Muscle layer of colon (tissue), 2 donors: ENCODE measurements around the gene MAPK8IP1.

Source experiments
- H3K27ac ChIP-seq: one replicate; pipeline ENCODE4 v1.7.0; 2013; ENCODE audit warnings: low read depth, mild to moderate bottlenecking, low read length, moderate library complexity
- H3K27me3 ChIP-seq, 2 donors: one replicate each; pipeline ENCODE4 v1.7.0; 2013; ENCODE audit warnings: low read length in 2 of 2, mild to moderate bottlenecking in 2 of 2; ENCODE audit not compliant: insufficient read depth in 2 of 2, control insufficient read depth in 1 of 2
- H3K36me3 ChIP-seq: one replicate; pipeline ENCODE4 v1.7.0; 2013; ENCODE audit warnings: mild to moderate bottlenecking, low read length; ENCODE audit not compliant: insufficient read depth
- H3K4me1 ChIP-seq: one replicate; pipeline ENCODE4 v1.7.0; 2013; ENCODE audit warnings: mild to moderate bottlenecking, low read length; ENCODE audit not compliant: insufficient read depth
- H3K4me3 ChIP-seq, 2 donors: one replicate each; pipeline ENCODE4 v1.7.0; 2013; ENCODE audit warnings: low read length in 2 of 2, low read depth in 1 of 2, mild to moderate bottlenecking in 1 of 2, moderate library complexity in 1 of 2
- H3K9ac ChIP-seq: one replicate; pipeline ENCODE4 v1.7.0; 2013; ENCODE audit warnings: low read length
- H3K9me3 ChIP-seq: one replicate; pipeline ENCODE4 v1.7.0; 2013; ENCODE audit warnings: mild to moderate bottlenecking, low read length
- donor health status: abdominal sarcoma.
- donor health status: Adenocarcinoma of cecum.

MAPK8IP1 gene

DNA sequence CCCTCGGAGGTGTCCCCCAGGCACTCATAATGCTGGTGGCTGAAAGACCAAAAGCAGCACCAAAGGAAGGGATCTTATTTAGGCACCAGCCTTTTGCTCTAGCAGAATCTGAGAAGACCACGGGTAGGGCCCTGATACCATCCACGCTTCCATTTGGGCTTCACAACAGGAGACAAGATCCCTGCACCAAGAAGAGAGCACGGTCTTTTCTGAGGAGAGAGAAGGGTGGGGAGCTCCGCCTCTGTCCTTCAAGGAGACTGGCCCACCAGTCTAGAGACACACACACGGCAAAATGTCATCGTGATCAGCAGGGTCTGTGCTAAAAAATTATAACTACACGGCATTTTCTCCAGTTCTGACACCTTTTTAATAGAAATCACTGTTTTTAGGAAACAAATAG lies 46.8 kb downstream of the MAPK8IP1 start:
- Histone ChIP-seq H3K27me3 (no peaks in the 10 kb centered on the region), H3K27ac (no peak overlapping the region), H3K9ac (no peak overlapping the region), H3K36me3 (peaks cover 49% of the 10 kb centered on the region), H3K4me3 (no peak overlapping the region), H3K4me1 (peaks cover 6% of the 10 kb centered on the region), H3K9me3 (no peaks in the 10 kb centered on the region)

DNA sequence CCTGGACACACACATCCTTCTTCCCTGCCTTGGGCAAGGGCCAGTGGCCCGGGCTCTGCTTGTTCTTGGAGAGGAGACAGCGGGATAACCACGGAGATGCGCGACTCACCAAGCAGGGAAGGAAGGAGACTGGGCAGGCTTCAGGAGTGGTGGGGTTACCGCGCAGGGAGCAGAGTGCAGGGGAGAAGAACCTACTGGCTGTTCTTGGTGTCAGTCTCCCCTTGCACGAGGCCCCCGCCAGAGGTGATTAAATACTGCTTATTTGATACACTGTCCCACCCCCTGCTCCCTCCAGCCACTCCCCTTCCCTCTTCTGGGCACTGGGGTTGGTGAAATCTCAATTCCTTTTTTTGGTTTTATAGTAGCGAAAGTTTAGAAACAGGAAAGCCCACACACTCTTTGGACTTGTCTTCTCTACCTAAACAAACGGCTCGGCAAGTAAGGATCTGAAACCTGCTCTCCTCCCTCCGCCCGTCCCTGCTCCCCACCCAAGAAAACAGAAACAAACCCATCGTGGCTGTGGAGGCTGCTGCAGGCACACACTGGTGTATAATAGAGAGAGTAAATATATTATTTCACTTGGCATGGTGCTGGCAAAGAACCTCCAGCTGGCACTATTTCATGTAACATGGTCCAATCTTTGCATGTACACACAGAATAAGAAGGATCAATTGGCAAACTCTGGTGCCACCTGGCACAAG lies 47.8 kb downstream of the MAPK8IP1 start:
- no peak overlapping the region for H3K27ac ChIP-seq
- no peak overlapping the region for H3K9ac ChIP-seq
- no peaks in the 10 kb centered on the region for H3K9me3 ChIP-seq
- peaks cover 6% of the 10 kb centered on the region for H3K4me1 ChIP-seq
- H3K4me3 ChIP-seq = no peak overlapping the region
- H3K36me3 ChIP-seq = peaks cover 57% of the 10 kb centered on the region
- H3K27me3 ChIP-seq = no peaks in the 10 kb centered on the region

DNA sequence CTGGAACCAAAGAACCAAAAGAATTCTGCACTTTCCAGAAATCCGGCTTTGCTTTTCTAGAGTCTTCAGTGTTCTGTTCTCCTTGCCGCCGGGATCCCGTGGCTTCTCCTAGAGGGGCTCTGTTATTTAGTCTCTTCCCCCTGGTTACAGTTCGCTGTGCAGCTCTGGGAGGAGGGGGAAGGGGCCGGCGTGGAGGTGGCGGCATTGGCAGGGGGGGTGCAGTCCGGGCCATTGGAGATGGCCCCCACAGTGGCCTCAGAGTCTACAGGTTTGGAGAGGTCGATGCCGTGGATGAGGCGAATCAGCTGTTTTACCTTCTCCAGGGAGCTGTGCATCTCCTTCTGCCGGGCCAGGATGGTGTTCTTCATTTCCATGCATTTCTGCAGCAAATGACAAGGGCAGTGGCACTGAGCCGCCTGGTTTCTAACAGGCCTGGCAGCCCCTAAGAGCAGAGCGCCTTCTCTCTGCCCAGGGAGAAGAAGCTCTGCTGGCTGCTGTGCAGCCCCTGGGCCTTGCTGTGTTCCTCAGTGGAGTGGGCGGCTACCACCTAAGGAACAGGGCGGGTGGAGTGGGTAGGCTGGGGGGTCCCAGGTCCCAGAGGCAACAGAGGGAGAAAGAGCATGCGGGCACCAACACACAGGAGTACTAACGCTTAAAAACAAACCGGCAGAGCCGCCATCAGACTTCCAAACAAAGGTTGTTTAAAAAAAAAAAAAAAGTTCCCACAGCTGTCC lies 48.6 kb downstream of the MAPK8IP1 start:
- Histone ChIP-seq H3K9ac (no peak overlapping the region), H3K4me1 (peaks cover 6% of the 10 kb centered on the region), H3K4me3 (no peak overlapping the region), H3K27me3 (no peaks in the 10 kb centered on the region), H3K9me3 (no peaks in the 10 kb centered on the region), H3K27ac (no peak overlapping the region), H3K36me3 (peaks cover 60% of the 10 kb centered on the region)

DNA sequence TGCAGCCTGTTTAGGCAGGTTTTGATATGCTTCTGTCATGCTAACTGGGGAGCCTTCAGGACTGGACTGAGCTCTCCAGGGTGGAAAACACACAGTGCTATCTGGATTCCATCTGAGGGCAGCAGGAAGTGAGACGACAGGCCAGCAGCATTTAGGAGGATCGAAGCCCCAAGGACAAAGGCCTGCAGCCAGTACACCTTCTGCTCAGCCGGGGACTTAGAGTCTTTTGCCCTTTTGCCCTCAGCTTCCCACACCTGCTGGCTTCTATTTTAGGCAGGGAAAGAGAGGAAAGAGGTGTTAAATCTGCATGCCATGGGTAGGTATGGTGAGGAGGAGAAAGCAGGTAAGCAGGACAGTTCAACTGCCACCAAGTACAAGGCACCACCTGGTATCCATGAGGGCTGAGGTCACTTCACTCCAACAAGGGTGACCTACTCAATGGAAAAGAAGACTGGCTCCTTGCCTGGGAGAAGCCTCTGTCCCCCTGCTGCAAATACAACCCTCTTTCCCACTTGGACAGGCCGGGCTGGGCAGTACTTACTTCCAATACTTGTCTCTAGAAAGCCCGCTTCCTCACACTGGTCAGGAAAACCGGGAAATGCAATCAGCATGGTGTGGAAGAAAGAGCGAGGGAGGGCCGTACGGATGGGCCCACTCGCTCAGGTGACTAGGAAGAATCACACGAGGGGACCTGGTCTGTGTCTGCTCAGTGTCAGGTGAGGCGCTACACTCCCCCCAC lies 49.3 kb downstream of the MAPK8IP1 start:
- Histone ChIP-seq H3K27me3 (no peaks in the 10 kb centered on the region), H3K4me3 (no peak overlapping the region), H3K4me1 (peaks cover 6% of the 10 kb centered on the region), H3K9ac (no peak overlapping the region), H3K36me3 (peaks cover 60% of the 10 kb centered on the region), H3K27ac (no peak overlapping the region), H3K9me3 (no peaks in the 10 kb centered on the region)

DNA sequence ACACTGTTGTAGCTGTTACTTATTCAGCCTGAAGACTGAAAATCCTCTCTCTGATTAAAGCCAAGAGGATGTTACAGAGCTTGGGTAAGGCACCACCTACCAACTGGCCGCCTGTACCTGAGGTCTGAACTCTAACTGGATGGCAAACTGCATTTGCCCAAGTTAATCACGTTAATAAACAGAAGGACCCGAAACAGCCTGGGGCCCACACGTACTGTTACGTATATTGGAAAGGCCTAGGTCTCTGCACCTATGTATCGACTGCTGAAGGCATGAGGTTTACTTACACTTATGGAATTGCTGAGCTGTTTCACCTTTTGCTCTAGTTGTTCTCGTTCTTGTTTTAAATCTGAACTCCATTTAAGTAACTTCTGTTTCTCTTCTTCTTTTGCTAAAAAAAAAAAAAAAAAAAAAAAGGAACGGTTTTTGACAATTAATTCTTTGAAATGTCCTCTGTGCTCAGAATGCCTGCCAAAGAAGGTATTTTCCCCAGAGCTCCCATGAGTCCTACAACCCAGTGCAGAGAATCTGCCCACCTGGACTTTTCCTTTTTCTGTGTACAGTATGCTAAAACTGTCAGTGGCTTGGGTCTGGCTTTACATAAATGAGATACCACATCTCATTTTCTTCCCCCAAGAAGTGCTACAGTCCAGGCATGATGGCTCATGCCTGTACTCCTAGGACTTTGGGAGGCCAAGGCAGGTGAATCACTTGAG lies 50.1 kb downstream of the MAPK8IP1 start:
- Histone ChIP-seq H3K9me3 (no peaks in the 10 kb centered on the region), H3K27ac (no peak overlapping the region), H3K4me3 (no peak overlapping the region), H3K4me1 (peaks cover 6% of the 10 kb centered on the region), H3K27me3 (no peaks in the 10 kb centered on the region), H3K36me3 (peaks cover 60% of the 10 kb centered on the region), H3K9ac (no peak overlapping the region)

DNA sequence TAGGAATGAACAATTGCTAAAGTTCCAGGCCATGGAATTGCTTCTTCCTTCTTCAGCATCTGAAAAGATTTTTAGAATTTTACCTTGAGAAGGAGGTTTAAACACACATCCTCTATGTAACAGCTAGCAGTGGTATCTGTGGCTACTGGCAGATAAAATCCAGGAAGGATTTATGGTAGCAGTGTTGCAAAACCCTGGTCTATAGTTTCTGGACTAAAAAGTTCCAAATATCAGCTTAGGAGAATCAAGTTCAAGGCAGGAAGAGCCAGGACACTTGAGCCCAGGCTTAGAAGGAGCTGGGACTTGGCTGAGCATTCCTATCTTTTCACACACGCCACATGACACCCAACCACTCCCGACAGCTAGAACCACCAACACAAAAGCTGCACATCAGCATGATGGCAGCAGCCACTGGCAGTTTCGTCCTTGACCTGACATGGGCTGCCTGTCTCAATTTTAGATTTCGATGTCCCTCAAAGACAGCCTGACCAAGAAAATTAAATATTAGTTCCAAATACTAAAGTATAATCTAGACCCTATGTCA lies 51.1 kb downstream of the MAPK8IP1 start:
- H3K36me3 ChIP-seq = peaks cover 55% of the 10 kb centered on the region

DNA sequence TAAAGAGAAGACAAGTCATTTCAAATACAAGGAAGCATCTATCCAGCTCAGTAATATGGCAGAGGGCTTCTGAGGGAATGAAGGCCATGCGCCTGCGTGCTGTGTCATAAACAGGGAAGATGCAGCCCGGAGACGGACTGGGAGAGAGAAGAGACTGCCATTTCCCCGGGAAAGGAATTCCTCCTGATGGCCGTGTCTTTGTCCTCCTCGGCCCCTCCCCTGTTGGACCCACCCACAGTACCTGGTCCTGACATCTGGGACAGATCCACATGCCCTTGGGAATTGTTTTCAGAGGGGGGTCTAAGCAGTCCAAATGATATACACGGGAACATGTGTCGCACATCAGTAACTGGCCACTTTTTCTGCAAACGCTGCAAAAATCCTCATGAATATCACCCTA lies 52.5 kb downstream of the MAPK8IP1 start:
- Histone ChIP-seq H3K27ac (no peak overlapping the region), H3K36me3 (peaks cover 59% of the 10 kb centered on the region), H3K9me3 (no peaks in the 10 kb centered on the region), H3K9ac (no peak overlapping the region), H3K4me1 (peaks cover 6% of the 10 kb centered on the region), H3K4me3 (no peak overlapping the region), H3K27me3 (no peaks in the 10 kb centered on the region)

More for the DNA sequence above, 51.1 kb downstream of the MAPK8IP1 start:
- H3K4me3 ChIP-seq = no peak overlapping the region
- H3K27ac ChIP-seq = no peak overlapping the region
- no peaks in the 10 kb centered on the region for H3K9me3 ChIP-seq
- H3K9ac ChIP-seq = no peak overlapping the region
- peaks cover 6% of the 10 kb centered on the region for H3K4me1 ChIP-seq
- no peaks in the 10 kb centered on the region for H3K27me3 ChIP-seq

DNA sequence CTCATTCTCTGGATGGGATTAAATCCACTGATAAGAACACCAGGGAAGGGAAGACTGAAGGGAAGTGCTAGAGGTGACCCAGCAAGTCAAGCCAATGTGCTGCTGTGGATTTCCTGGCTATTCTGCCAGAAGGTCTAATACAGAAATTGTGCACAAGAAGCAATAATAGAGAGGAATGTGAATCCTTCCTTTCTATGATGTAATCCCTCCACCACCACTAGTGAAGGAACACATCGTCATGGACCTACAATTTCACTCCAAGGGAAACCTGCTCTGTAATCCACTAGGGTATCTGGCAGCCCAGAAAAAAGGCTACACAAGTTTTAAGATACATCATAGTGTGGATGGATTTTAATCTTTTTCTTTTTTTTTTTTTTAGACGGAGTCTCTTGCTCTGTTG lies 54.4 kb downstream of the MAPK8IP1 start:
- Histone ChIP-seq H3K36me3 (peaks cover 52% of the 10 kb centered on the region), H3K9me3 (no peaks in the 10 kb centered on the region), H3K9ac (no peak overlapping the region), H3K4me3 (no peak overlapping the region), H3K4me1 (no peaks in the 10 kb centered on the region), H3K27ac (no peak overlapping the region), H3K27me3 (no peaks in the 10 kb centered on the region)

DNA sequence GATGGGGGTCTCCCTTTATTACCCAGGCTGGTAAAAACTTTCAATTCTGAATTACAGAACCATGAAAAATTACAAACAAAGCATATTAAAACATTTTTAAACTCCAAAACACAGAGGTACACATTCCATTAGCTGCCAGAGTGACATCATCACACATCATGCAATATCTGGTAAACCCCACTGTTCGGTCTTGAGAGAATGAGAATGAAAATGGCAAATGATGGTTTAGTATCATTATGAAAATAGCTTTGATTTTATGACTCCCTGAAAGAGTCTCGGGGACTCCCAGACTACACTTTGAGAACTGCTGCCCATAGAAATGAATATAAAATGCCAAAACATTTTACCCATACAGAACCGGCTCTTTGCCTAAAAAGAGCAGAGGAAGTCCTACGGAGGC lies 55.8 kb downstream of the MAPK8IP1 start:
- peaks cover 54% of the 10 kb centered on the region for H3K36me3 ChIP-seq

DNA sequence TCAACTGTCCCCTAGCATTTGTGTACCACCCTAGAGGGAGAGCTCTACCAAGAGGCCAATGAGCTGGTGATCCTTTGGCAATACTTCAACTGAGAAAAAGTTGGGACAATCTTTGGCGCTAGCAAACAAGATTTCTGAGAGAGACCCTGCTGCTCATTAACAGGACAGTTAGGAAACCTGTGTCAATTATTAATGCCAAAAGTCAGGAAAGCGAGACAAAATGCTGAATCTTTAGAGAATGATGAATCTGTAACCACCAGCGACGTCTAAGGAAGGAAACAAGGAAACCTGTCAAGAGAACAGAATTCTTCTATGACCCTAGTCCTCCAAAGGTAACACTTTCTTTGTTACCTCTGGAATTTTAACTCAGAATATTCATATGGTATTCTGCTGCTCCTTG lies 56.9 kb downstream of the MAPK8IP1 start:
- Histone ChIP-seq H3K9me3 (no peaks in the 10 kb centered on the region), H3K36me3 (peaks cover 52% of the 10 kb centered on the region), H3K9ac (no peak overlapping the region), H3K27ac (no peak overlapping the region), H3K4me1 (no peaks in the 10 kb centered on the region), H3K27me3 (no peaks in the 10 kb centered on the region), H3K4me3 (no peak overlapping the region)

More for the DNA sequence above, 55.8 kb downstream of the MAPK8IP1 start:
- Histone ChIP-seq H3K9ac (no peak overlapping the region), H3K9me3 (no peaks in the 10 kb centered on the region), H3K4me3 (no peak overlapping the region), H3K27me3 (no peaks in the 10 kb centered on the region), H3K4me1 (no peaks in the 10 kb centered on the region), H3K27ac (no peak overlapping the region)
